A549 (cell line): Measurements from ENCODE around the gene SLBP. TPM values are rescaled to one million over a fixed set of nuclear protein-coding genes. Genes with fewer than 3 reads are reported as not detected.
A peak's percentile ranks its signal among the peaks of the same experiment; 100 is the strongest.

Experiments
- ATAC-seq, 2 experiments: fragments of 200-7000 bp in 1 of 2; fragments of >200 bp in 1 of 2; cut with Nextera tagmentation in 1 of 2; cut with Tn5 transposase in 1 of 2; 3 replicates each; pipeline versions ENCODE4 v1.8.0 to v1.9.1; 2018 to 2020; ENCODE audit warnings: mild to moderate bottlenecking in 1 of 2, moderate library complexity in 1 of 2
- CTCF ChIA-PET: fragments of 300-600 bp; sonication (Branson Sonifier 250); formaldehyde crosslinking; extraction: SDS; loops from one replicate; lab custom pipeline; 2021; ENCODE audit warnings: antibody characterized with exemption, inconsistent platforms; lab: Yijun Ruan, JAX
- POLR2A ChIA-PET: fragments of 350-600 bp; formaldehyde crosslinking; extraction: SDS; loops from one replicate; lab custom pipeline; 2021; ENCODE audit warnings: antibody characterized with exemption, inconsistent platforms; lab: Yijun Ruan, JAX
- DNase-seq, 2 experiments: peaks; one replicate each; pipeline versions ENCODE4 v3.0.0 to v3.0.0-alpha.2; 2011 to 2016; ENCODE audit warnings: low read depth in 1 of 2, low spot score in 1 of 2
- FAIRE-seq: peaks from 2 replicates; lab custom pipeline; 2011; peaks lifted over from hg19 to GRCh38; lab: Jason Lieb, UNC
- H3K27ac ChIP-seq, 2 experiments: fragments of >200 bp; sonication (Bioruptor Twin); formaldehyde crosslinking; 3 replicates each; pipeline ENCODE4 v1.5.1; 2016 to 2017
- H3K4me1 ChIP-seq: fragments of >200 bp; sonication (Bioruptor Twin); formaldehyde crosslinking; 3 replicates; pipeline ENCODE4 v1.6.1; 2016
- H3K4me2 ChIP-seq: fragments of >200 bp; sonication (Bioruptor Twin); formaldehyde crosslinking; 3 replicates; pipeline ENCODE4 v1.6.1; 2016
- H3K4me3 ChIP-seq: fragments of >200 bp; sonication (Bioruptor Twin); formaldehyde crosslinking; 3 replicates; pipeline ENCODE4 v1.5.1; 2016
- H3K9me3 ChIP-seq: fragments of >200 bp; sonication (Bioruptor Twin); formaldehyde crosslinking; 3 replicates; pipeline ENCODE4 v1.6.1; 2016
- ATOH8 ChIP-seq: fragments of 250-450 bp; sonication (Bioruptor Pico); IDR thresholded peaks from 2 replicates; pipeline ENCODE4 v1.5.0; 2020; ENCODE audit warnings: low read depth, mild to moderate bottlenecking, moderate library complexity
- BCL3 ChIP-seq: fragments of >200 bp; sonication (Bioruptor Twin); formaldehyde crosslinking; IDR thresholded peaks from 3 replicates; pipeline ENCODE4 v1.6.1; 2016
- CBX2 ChIP-seq: fragments of 200-600 bp; sonication (generic); IDR thresholded peaks from 2 replicates; pipeline ENCODE4 v1.6.1; 2016; ENCODE audit warnings: low read depth, mild to moderate bottlenecking, borderline replicate concordance
- CEBPB ChIP-seq, 2 experiments: fragments of >200 bp in 1 of 2; sonication (Bioruptor Twin) in 1 of 2; formaldehyde crosslinking in 1 of 2; IDR thresholded peaks; 2 replicates each; pipeline ENCODE4 v1.6.1; 2012 to 2016
- CTCF ChIP-seq: fragments of >200 bp; sonication (Bioruptor Twin); formaldehyde crosslinking; IDR thresholded peaks from 3 replicates; pipeline ENCODE4 v1.5.1; 2016
- E2F6 ChIP-seq: IDR thresholded peaks from 2 replicates; pipeline ENCODE4 v1.6.1; 2012; ENCODE audit warnings: low read depth, borderline replicate concordance
- EHF ChIP-seq: fragments of 250-450 bp; sonication (Bioruptor Pico); IDR thresholded peaks from 2 replicates; pipeline ENCODE4 v1.5.0; 2020; ENCODE audit warnings: mild to moderate bottlenecking
- EHMT2 ChIP-seq: fragments of 200-600 bp; sonication (generic); IDR thresholded peaks from 2 replicates; pipeline ENCODE4 v1.6.1; 2016; ENCODE audit warnings: antibody characterized with exemption, low read depth, mild to moderate bottlenecking, moderate library complexity
- EP300 ChIP-seq, 2 experiments: fragments of >200 bp; sonication (Bioruptor Twin); formaldehyde crosslinking; IDR thresholded peaks; 2 replicates in 1 of 2; 3 replicates in 1 of 2; pipeline ENCODE4 v1.6.1; 2016 to 2017
- ESRRA ChIP-seq: fragments of 150-350 bp; IDR thresholded peaks from 2 replicates; pipeline ENCODE4 v1.6.1; 2014; ENCODE audit warnings: mild to moderate bottlenecking, low read length, borderline replicate concordance
- HMGXB4 ChIP-seq: fragments of 250-450 bp; sonication (Bioruptor Pico); IDR thresholded peaks from 2 replicates; pipeline ENCODE4 v1.5.0; 2021; ENCODE audit warnings: mild to moderate bottlenecking, moderate library complexity, borderline replicate concordance
- HOXA7 ChIP-seq: fragments of 250-450 bp; sonication (Bioruptor Pico); IDR thresholded peaks from 2 replicates; pipeline ENCODE4 v1.5.0; 2020; ENCODE audit warnings: mild to moderate bottlenecking, moderate library complexity
- HOXB5 ChIP-seq: fragments of 250-450 bp; sonication (Bioruptor Pico); IDR thresholded peaks from 2 replicates; pipeline ENCODE4 v1.5.0; 2020; ENCODE audit warnings: mild to moderate bottlenecking, moderate library complexity
- JUN ChIP-seq, 2 experiments: fragments of >200 bp; sonication (Bioruptor Twin); formaldehyde crosslinking; IDR thresholded peaks; 2 replicates in 1 of 2; 3 replicates in 1 of 2; pipeline ENCODE4 v1.6.1; 2016 to 2017
- MYC ChIP-seq: IDR thresholded peaks from 2 replicates; pipeline ENCODE4 v1.6.1; 2012; ENCODE audit warnings: mild to moderate bottlenecking, inconsistent platforms, low read length, improper control_type of control experiment, borderline replicate concordance
- NFE2L2 ChIP-seq: fragments of 150-350 bp; conservative IDR thresholded peaks from 2 replicates; pipeline ENCODE4 v1.6.1; 2014; ENCODE audit warnings: low read length
- NPAS2 ChIP-seq: fragments of 250-450 bp; sonication (Bioruptor Pico); IDR thresholded peaks from 2 replicates; pipeline ENCODE4 v1.8.0; 2022; ENCODE audit warnings: mild to moderate bottlenecking, moderate library complexity, borderline replicate concordance
- POLR2A ChIP-seq: IDR thresholded peaks from 2 replicates; pipeline ENCODE4 v1.6.1; 2012; ENCODE audit warnings: mild to moderate bottlenecking, low read length
- POLR2AphosphoS2 ChIP-seq: conservative IDR thresholded peaks from 2 replicates; pipeline ENCODE4 v1.6.1; 2012; ENCODE audit warnings: low read length, improper control_type of control experiment, inconsistent platforms
- RAD21 ChIP-seq, 2 experiments: fragments of >200 bp in 1 of 2; sonication (Bioruptor Twin) in 1 of 2; formaldehyde crosslinking in 1 of 2; IDR thresholded peaks in 1 of 2; conservative IDR thresholded peaks in 1 of 2; 2 replicates in 1 of 2; 3 replicates in 1 of 2; pipeline ENCODE4 v1.6.1; 2012 to 2018; ENCODE audit warnings: inconsistent platforms in 1 of 2
- RARB ChIP-seq: fragments of 250-450 bp; sonication (Bioruptor Pico); IDR thresholded peaks from 2 replicates; pipeline ENCODE4 v1.8.0; 2021; ENCODE audit warnings: mild to moderate bottlenecking, moderate library complexity
- RFX5 ChIP-seq: fragments of 450-650 bp; IDR thresholded peaks from 2 replicates; pipeline ENCODE4 v1.7.1; 2014; ENCODE audit warnings: antibody characterized with exemption, mild to moderate bottlenecking, moderate library complexity
- RNF2 ChIP-seq: fragments of 200-600 bp; sonication (generic); IDR thresholded peaks from 2 replicates; pipeline ENCODE4 v1.6.1; 2016; ENCODE audit warnings: low read depth, mild to moderate bottlenecking, antibody characterized with exemption, moderate library complexity, borderline replicate concordance
- TFCP2L1 ChIP-seq: fragments of 250-450 bp; sonication (Bioruptor Pico); IDR thresholded peaks from 2 replicates; pipeline ENCODE4 v1.5.0; 2021; ENCODE audit warnings: mild to moderate bottlenecking
- TP53 ChIP-seq: fragments of 250-450 bp; sonication (Bioruptor Pico); IDR thresholded peaks from 2 replicates; pipeline ENCODE4 v1.5.0; 2021; ENCODE audit warnings: mild to moderate bottlenecking, moderate library complexity
- USF2 ChIP-seq: fragments of 450-650 bp; IDR thresholded peaks from 2 replicates; pipeline ENCODE4 v1.6.1; 2014; ENCODE audit warnings: antibody characterized with exemption
- ZC3H11A ChIP-seq: fragments of 450-650 bp; IDR thresholded peaks from 2 replicates; pipeline ENCODE4 v1.6.1; 2014; ENCODE audit warnings: antibody characterized with exemption, mild to moderate bottlenecking
- ZFP36 ChIP-seq: fragments of 450-650 bp; IDR thresholded peaks from 2 replicates; pipeline ENCODE4 v1.6.1; 2014; ENCODE audit warnings: borderline replicate concordance; ENCODE audit not compliant: partially characterized antibody
- ZSCAN20 ChIP-seq: fragments of 250-450 bp; sonication (Bioruptor Pico); IDR thresholded peaks from 2 replicates; pipeline ENCODE4 v1.8.0; 2022; ENCODE audit warnings: mild to moderate bottlenecking, moderate library complexity
- WGBS: methylation state at CpG from one replicate; pipeline ENCODE4 v1.1.6; 2017; ENCODE audit errors: missing lambda C conversion rate; 5-methylcytosine and 5-hydroxymethylcytosine counted together
- polyA plus RNA-seq, 4 experiments: library from polyadenylated mRNA; depleted of rRNA in 3 of 4; stranded (reverse); fragments of >200 nt; fragmentation: RNase III in 1 of 4; extraction: RNeasy Plus Mini Kit Qiagen cat#74134 plus additional on column Dnase treatment in 1 of 4; gene quantifications; 2 replicates in 3 of 4; 3 replicates in 1 of 4; pipeline ENCODE4 v1.2.3, GENCODE V29; 2011 to 2017

Gene SLBP
- polyA plus RNA-seq, 2 of the 4 experiments (the other 2 are of a cell fraction), result 80.5 to 89.9 TPM

GRCh38 chr4:1746265-1746691 is 34.2 kb upstream of the SLBP start (continued):
- TF ChIP-seq NPAS2 (no peak), POLR2AphosphoS2 (no peak), ATOH8 (CRISPR knock-in tag) (no peak), ZFP36 (no peak), MYC (no peak), TP53 (CRISPR knock-in tag) (no peak), E2F6 (no peak), HOXA7 (no peak), RFX5 (no peak), POLR2A (no peak), CTCF (peak; percentile 54), EHF (CRISPR knock-in tag) (no peak), ZSCAN20 (CRISPR knock-in tag) (no peak), EP300 (IDR thresholded peaks at IDR 0.05) (no peak), JUN (IDR thresholded peaks at IDR 0.05) (peak in 1 of 2 experiments; percentile 29; a peak in 1 of 5 replicates)
- TF ChIP-seq, all 56 proteins: peak for 5

- POLR2A ChIA-PET, result no interaction called here
- no peak overlapping the region for H3K27ac ChIP-seq
- H3K4me1 ChIP-seq, result no peaks in the 10 kb centered on the region; the same call in 2 of the 3 replicates
- TF ChIP-seq ZFP36, result no peak
- no peak for TF ChIP-seq HOXA7
- no peak for TF ChIP-seq TFCP2L1 (CRISPR knock-in tag)
- 100% methylated on average over 3 of the region's 12 CpGs for WGBS
- H3K9me3 ChIP-seq, result no peaks in the 10 kb centered on the region
- H3K4me2 ChIP-seq, result no peak overlapping the region
- DNase-seq (no peak), FAIRE-seq (no peak), ATAC-seq (peak in 1 of 2 experiments; percentile 3; a peak in 1 of 6 replicates)
- CTCF ChIA-PET, result interaction anchor here (0.8 to 13.8 kb wide), 18 partner anchors 8 to 195 kb away, joined by 3 to 227 read pairs (median 4); no protein-coding TSS in a partner anchor
- no peak overlapping the region for H3K4me3 ChIP-seq
Measured at GRCh38 chr4:1745697-1746096, 33.6 kb upstream of the SLBP start.

GRCh38 chr4:1745165-1745564 is 33.0 kb upstream of the SLBP start:
- CTCF ChIA-PET, result interaction anchor here (0.8 to 13.8 kb wide), 17 partner anchors 8 to 164 kb away, joined by 3 to 227 read pairs (median 4); no protein-coding TSS in a partner anchor
- no peak overlapping the region for H3K4me2 ChIP-seq
- H3K9me3 ChIP-seq, result no peaks in the 10 kb centered on the region
- H3K4me1 ChIP-seq, result no peaks in the 10 kb centered on the region; the same call in 2 of the 3 replicates
- H3K27ac ChIP-seq, result no peak overlapping the region
- H3K4me3 ChIP-seq, result no peak overlapping the region
- ATAC-seq (no peak), DNase-seq (no peak), FAIRE-seq (no peak)
- 86% methylated on average over 13 of the region's 13 CpGs for WGBS
- POLR2A ChIA-PET, result no interaction called here
- TF ChIP-seq BCL3 (no peak), USF2 (no peak), NFE2L2 (no peak), CEBPB (IDR thresholded peaks at IDR 0.05) (no peak), ESRRA (no peak), ZC3H11A (no peak), RARB (CRISPR knock-in tag) (no peak), RNF2 (no peak), MYC (no peak), HOXB5 (no peak), EHF (CRISPR knock-in tag) (no peak), CBX2 (no peak), HMGXB4 (CRISPR knock-in tag) (no peak), EHMT2 (no peak), RAD21 (conservative IDR thresholded peaks at IDR 0.05 in 1 of 2, IDR thresholded peaks at IDR 0.05 in 1 of 2) (no peak), ZFP36 (no peak)
